CD8-positive, alpha-beta memory T cell (primary cell): ENCODE data around the gene DUS2. TPM values are rescaled to one million over a fixed set of nuclear protein-coding genes. Genes with fewer than 3 reads are reported as not detected.

Source experiments
- CTCF ChIA-PET: fragments of 350-600 bp; sonication (Branson Sonifier 250); formaldehyde crosslinking; loops from one replicate; lab custom pipeline; 2021; ENCODE audit warnings: antibody characterized with exemption; lab: Charles Lee
- POLR2A ChIA-PET: fragments of 350-600 bp; sonication (Branson Sonifier 250); formaldehyde crosslinking; loops from one replicate; lab custom pipeline; 2021; ENCODE audit warnings: antibody characterized with exemption; lab: Charles Lee
- DNase-seq, 5 donors: peaks; one replicate each; pipeline versions ENCODE4 v3.0.0 to v3.0.0-alpha.2; 2020 to 2022; ENCODE audit warnings: mixed read lengths in 1 of 5
- H3K27ac ChIP-seq: one replicate; pipeline ENCODE4 v1.7.0; 2013; ENCODE audit warnings: low read depth, mild to moderate bottlenecking, low read length, moderate library complexity
- H3K27me3 ChIP-seq: 2 replicates; pipeline ENCODE4 v1.7.0; 2013; ENCODE audit warnings: low read length, mild to moderate bottlenecking; ENCODE audit not compliant: insufficient read depth, poor library complexity, severe bottlenecking
- H3K36me3 ChIP-seq: 2 replicates; pipeline ENCODE4 v1.7.0; 2013; ENCODE audit warnings: mild to moderate bottlenecking, low read length, moderate library complexity; ENCODE audit not compliant: insufficient read depth
- H3K4me1 ChIP-seq: 2 replicates; pipeline ENCODE4 v1.7.0; 2013; ENCODE audit warnings: mild to moderate bottlenecking, low read length, moderate library complexity; ENCODE audit not compliant: insufficient read depth
- H3K4me3 ChIP-seq: 2 replicates; pipeline ENCODE4 v1.7.0; 2013; ENCODE audit warnings: mild to moderate bottlenecking, low read length
- H3K9me3 ChIP-seq: 2 replicates; pipeline ENCODE4 v1.7.0; 2013; ENCODE audit warnings: mild to moderate bottlenecking, low read length
- H3K27ac Mint-ChIP-seq, 8 donors: one replicate each; pipeline ENCODE4 v1.8.0; 2020 to 2021; ENCODE audit warnings: mixed read lengths in 8 of 8, mild to moderate bottlenecking in 6 of 8, inconsistent platforms in 3 of 8, moderate library complexity in 3 of 8
- H3K27me3 Mint-ChIP-seq, 2 donors: one replicate each; pipeline ENCODE4 v1.8.0; 2020 to 2021; ENCODE audit warnings: mixed read lengths in 2 of 2, mild to moderate bottlenecking in 1 of 2, moderate library complexity in 1 of 2
- H3K36me3 Mint-ChIP-seq, 3 donors: one replicate each; pipeline ENCODE4 v1.8.0; 2020 to 2021; ENCODE audit warnings: mixed read lengths in 3 of 3, inconsistent platforms in 1 of 3, mild to moderate bottlenecking in 1 of 3
- H3K4me1 Mint-ChIP-seq, 3 donors: one replicate each; pipeline ENCODE4 v1.8.0; 2020 to 2021; ENCODE audit warnings: mixed read lengths in 3 of 3, inconsistent platforms in 1 of 3, mild to moderate bottlenecking in 1 of 3
- H3K4me3 Mint-ChIP-seq, 7 donors: one replicate each; pipeline ENCODE4 v1.8.0; 2020 to 2021; ENCODE audit warnings: mixed read lengths in 7 of 7, mild to moderate bottlenecking in 6 of 7, moderate library complexity in 4 of 7, inconsistent platforms in 2 of 7
- H3K9me3 Mint-ChIP-seq, 5 donors: one replicate each; pipeline ENCODE4 v1.8.0; 2020 to 2022; ENCODE audit warnings: mixed read lengths in 5 of 5, mild to moderate bottlenecking in 3 of 5, moderate library complexity in 2 of 5, inconsistent platforms in 1 of 5
- polyA plus RNA-seq: library from polyadenylated mRNA; unstranded; fragments of 300-500 nt; fragmentation: Illumina TruSeq; gene quantifications from one replicate; pipeline ENCODE4 v1.2.3, GENCODE V29; 2021
- total RNA-seq, 2 experiments: library from RNA; stranded (reverse); gene quantifications; one replicate each; pipeline ENCODE4 v1.2.3, GENCODE V29; 2021

Gene DUS2
- total and polyA plus RNA-seq, 3 experiments from 2014 or later = 15.3 to 32.2 (median 31.3) TPM

DNA sequence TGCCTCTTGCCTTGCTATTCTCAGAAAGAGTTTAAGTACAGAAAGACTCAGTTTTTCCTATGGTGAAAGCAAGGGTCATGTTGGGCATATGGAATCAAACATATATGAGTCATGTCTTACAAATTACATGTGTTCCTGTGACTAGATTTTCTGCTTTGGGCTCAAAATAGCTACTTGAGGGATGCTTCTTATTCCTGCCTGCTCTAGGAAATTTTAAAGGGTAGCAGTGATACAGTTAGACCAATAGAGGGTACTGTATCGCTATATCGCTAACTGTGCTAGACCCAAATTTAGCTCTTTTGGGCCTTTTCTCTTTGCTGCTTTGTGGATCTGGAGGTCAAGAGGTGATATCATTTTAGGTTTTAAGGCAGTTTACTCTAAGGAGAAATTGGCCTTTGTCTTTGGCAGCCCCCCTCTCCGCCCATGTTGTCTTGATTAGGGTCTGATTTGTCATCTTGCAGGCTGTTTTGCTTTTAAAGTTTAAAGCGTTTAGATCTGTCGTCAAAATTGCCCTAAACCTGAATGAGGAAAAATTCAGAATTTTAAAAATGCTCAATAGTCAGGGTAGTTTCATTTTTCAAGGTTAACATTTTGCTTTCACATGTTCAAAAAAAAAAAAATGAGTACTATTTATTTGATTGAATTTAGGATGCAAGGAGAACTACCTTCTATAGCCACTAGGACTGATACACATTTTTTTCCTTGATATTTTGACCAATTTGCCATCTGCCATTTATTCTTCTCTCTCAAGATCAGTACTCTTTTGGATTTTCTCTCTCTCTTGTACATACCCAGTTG, 70.9 kb downstream of the DUS2 start:
- peak overlapping the region in 6 of 7 donors; percentile 29 to 63 (median 44) for H3K4me3 Mint-ChIP-seq
- H3K27ac Mint-ChIP-seq = peak overlapping the region; percentile 30 to 91 (median 82)
- Histone ChIP-seq H3K27me3 (no peaks in the 10 kb centered on the region), H3K36me3 (no peaks in the 10 kb centered on the region), H3K4me1 (peaks cover 88% of the 10 kb centered on the region), H3K4me3 (no peak overlapping the region), H3K27ac (no peak overlapping the region), H3K9me3 (no peaks in the 10 kb centered on the region)
- peaks cover 0 to 5% (median 4%) of the 10 kb centered on the region in 3 donors for H3K36me3 Mint-ChIP-seq
- no peaks in the 10 kb centered on the region for H3K9me3 Mint-ChIP-seq
- peaks cover 85 to 95% (median 93%) of the 10 kb centered on the region in 3 donors for H3K4me1 Mint-ChIP-seq
- CTCF ChIA-PET = interaction anchor here (0.7 to 4.7 kb wide), 18 partner anchors 9 to 135 kb away, joined by 3 to 22 read pairs (median 4); partner anchors contain the start of gene NFATC3
- H3K27me3 Mint-ChIP-seq = no peaks in the 10 kb centered on the region
- DNase-seq = peak in 2 of 5 donors; percentile 30 to 48
- POLR2A ChIA-PET = interaction anchor here (0.6 kb wide), 2 partner anchors 53 to 1489 kb away, joined by 3 to 4 read pairs; no protein-coding TSS in a partner anchor

DNA sequence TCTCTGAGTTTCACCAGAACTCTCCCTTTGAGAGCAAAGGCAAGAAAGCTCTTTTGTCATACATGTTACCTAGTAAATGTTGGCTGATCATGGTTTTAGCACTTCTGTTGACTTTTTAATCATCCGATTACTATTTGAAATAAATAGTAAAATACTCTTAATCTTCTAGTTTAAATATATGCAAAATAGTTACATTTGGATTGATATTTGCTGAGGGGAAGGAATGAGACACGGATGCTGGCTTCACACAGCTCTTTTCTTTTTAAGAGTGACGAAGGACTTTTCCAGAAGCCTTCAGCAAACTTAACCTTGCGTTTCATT, 71.5 kb downstream of the DUS2 start:
- Histone ChIP-seq H3K4me1 (peaks cover 83% of the 10 kb centered on the region), H3K36me3 (no peaks in the 10 kb centered on the region), H3K27me3 (no peaks in the 10 kb centered on the region), H3K9me3 (no peaks in the 10 kb centered on the region), H3K27ac (no peak overlapping the region), H3K4me3 (no peak overlapping the region)
- no peak for DNase-seq
- Mint-ChIP-seq H3K9me3 (no peaks in the 10 kb centered on the region), H3K4me1 (peaks cover 80 to 93% (median 93%) of the 10 kb centered on the region in 3 donors), H3K27me3 (no peaks in the 10 kb centered on the region), H3K36me3 (peaks cover 0 to 6% (median 4%) of the 10 kb centered on the region in 3 donors), H3K4me3 (peak overlapping the region in 5 of 7 donors; percentile 40 to 63 (median 47)), H3K27ac (peak overlapping the region; percentile 31 to 86 (median 70))
- ChIA-PET POLR2A (no interaction called here), CTCF (interaction anchor here (1.1 to 4.7 kb wide), 6 partner anchors 10 to 135 kb away, joined by 3 to 22 read pairs (median 11); partner anchors contain the start of gene NFATC3)

- Histone ChIP-seq H3K4me3 (no peak overlapping the region), H3K27ac (no peak overlapping the region), H3K36me3 (no peaks in the 10 kb centered on the region), H3K27me3 (no peaks in the 10 kb centered on the region), H3K4me1 (peaks cover 76% of the 10 kb centered on the region), H3K9me3 (no peaks in the 10 kb centered on the region)
- ChIA-PET CTCF (interaction anchor here (1.0 to 3.2 kb wide), 3 partner anchors 12 to 56 kb away, joined by 3 to 11 read pairs (median 5); partner anchors contain the start of gene NFATC3), POLR2A (interaction anchor here (1.3 kb wide), 1 partner anchor 11 kb away, joined by 3 read pairs; the partner anchor contains the start of gene NFATC3)
- Mint-ChIP-seq H3K36me3 (peaks cover 0 to 8% (median 4%) of the 10 kb centered on the region in 3 donors), H3K27me3 (no peaks in the 10 kb centered on the region), H3K4me1 (peaks cover 76 to 92% (median 90%) of the 10 kb centered on the region in 3 donors), H3K4me3 (peak overlapping the region in 3 of 7 donors; percentile 0 to 15 (median 0)), H3K9me3 (no peaks in the 10 kb centered on the region), H3K27ac (peak overlapping the region in 7 of 8 donors; percentile 5 to 92 (median 48))
- no peak for DNase-seq
Measured at GRCh38 chr16:68096491-68096890, 73.4 kb downstream of the DUS2 start.

DNA sequence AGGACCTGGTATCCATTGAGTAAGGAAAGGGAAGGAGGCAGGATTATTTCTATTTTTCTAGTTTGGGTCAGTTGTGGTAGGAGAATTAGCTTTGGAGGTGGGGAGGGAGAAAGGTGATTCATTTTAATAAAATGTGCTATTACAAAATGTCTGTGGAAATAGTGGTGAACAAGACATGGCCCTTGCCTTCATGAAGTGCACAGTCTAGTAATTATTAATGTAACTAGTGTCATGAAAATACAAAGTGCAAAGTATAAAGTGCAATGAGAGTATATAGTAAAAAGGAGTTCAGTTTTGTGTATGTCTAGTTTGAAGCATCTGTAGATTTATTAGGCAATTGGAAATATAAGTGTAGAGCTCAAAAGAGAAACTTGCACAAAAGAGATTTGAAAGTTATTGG, 74.0 kb downstream of the DUS2 start:
- Mint-ChIP-seq H3K27ac (peak overlapping the region; percentile 6 to 92 (median 57)), H3K4me3 (peak overlapping the region in 5 of 7 donors; percentile 0 to 39 (median 4)), H3K4me1 (peaks cover 74 to 92% (median 89%) of the 10 kb centered on the region in 3 donors), H3K27me3 (no peaks in the 10 kb centered on the region), H3K9me3 (no peaks in the 10 kb centered on the region), H3K36me3 (peaks cover 0 to 8% (median 5%) of the 10 kb centered on the region in 3 donors)
- H3K36me3 ChIP-seq = no peaks in the 10 kb centered on the region
- ChIA-PET CTCF (interaction anchor here (1.3 kb wide), 1 partner anchor 12 kb away, joined by 5 read pairs; the partner anchor contains the start of gene NFATC3), POLR2A (interaction anchor here (1.3 kb wide), 1 partner anchor 12 kb away, joined by 3 read pairs; the partner anchor contains the start of gene NFATC3)
- DNase-seq = no peak
- H3K9me3 ChIP-seq = no peaks in the 10 kb centered on the region
- H3K27ac ChIP-seq = no peak overlapping the region
- H3K4me3 ChIP-seq = no peak overlapping the region
- no peaks in the 10 kb centered on the region for H3K27me3 ChIP-seq
- peaks cover 75% of the 10 kb centered on the region for H3K4me1 ChIP-seq

GRCh38 chr16:68097895-68098294, 74.8 kb downstream of the DUS2 start:
- DNase-seq = no peak
- no peaks in the 10 kb centered on the region for H3K9me3 ChIP-seq
- peaks cover 76 to 95% (median 91%) of the 10 kb centered on the region in 3 donors for H3K4me1 Mint-ChIP-seq
- ChIA-PET CTCF (no interaction called here), POLR2A (no interaction called here)
- no peaks in the 10 kb centered on the region for H3K27me3 Mint-ChIP-seq
- H3K36me3 Mint-ChIP-seq = peaks cover 0 to 11% (median 8%) of the 10 kb centered on the region in 3 donors
- H3K36me3 ChIP-seq = no peaks in the 10 kb centered on the region
- H3K4me3 ChIP-seq = no peak overlapping the region
- peak overlapping the region in 3 of 7 donors; percentile 7 to 17 (median 15) for H3K4me3 Mint-ChIP-seq
- no peak overlapping the region for H3K27ac ChIP-seq
- H3K27ac Mint-ChIP-seq = peak overlapping the region in 1 of 8 donors; percentile 78
- peaks cover 73% of the 10 kb centered on the region for H3K4me1 ChIP-seq
- H3K9me3 Mint-ChIP-seq = no peaks in the 10 kb centered on the region
- H3K27me3 ChIP-seq = no peaks in the 10 kb centered on the region

DNA sequence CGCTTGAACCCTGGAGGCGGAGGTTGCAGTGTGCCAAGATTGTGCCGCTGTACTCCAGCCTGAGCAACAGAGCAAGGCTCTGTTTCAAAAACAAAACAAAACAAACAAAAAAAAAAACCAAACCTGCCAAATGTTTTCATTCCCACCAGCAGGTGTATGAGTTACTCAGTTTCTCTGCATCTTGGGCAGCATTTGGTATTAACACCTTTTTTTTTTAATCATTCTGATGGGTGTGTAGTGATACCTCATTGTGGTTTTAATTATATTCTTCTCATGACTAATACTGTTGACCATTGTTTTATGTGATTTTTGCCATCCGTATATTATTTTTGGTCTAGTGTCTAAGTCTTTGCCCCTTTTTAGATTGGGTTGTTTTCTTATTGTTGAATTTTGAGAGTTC, 77.4 kb downstream of the DUS2 start:
- H3K27me3 ChIP-seq = no peaks in the 10 kb centered on the region
- no peak overlapping the region for H3K27ac ChIP-seq
- H3K36me3 Mint-ChIP-seq = peaks cover 2 to 16% (median 13%) of the 10 kb centered on the region in 3 donors
- no peak for DNase-seq
- peak overlapping the region; percentile 59 to 88 (median 79) for H3K27ac Mint-ChIP-seq
- H3K27me3 Mint-ChIP-seq = no peaks in the 10 kb centered on the region
- CTCF ChIA-PET = no interaction called here
- peaks cover 65% of the 10 kb centered on the region for H3K4me1 ChIP-seq
- peaks cover 77 to 97% (median 93%) of the 10 kb centered on the region in 3 donors for H3K4me1 Mint-ChIP-seq
- POLR2A ChIA-PET = no interaction called here
- no peaks in the 10 kb centered on the region for H3K9me3 ChIP-seq
- no peak overlapping the region for H3K4me3 ChIP-seq
- peaks cover 2% of the 10 kb centered on the region for H3K36me3 ChIP-seq
- peaks cover 0 to 5% (median 0%) of the 10 kb centered on the region in 5 donors for H3K9me3 Mint-ChIP-seq
- H3K4me3 Mint-ChIP-seq = peak overlapping the region in 6 of 7 donors; percentile 46 to 73 (median 56)

- Mint-ChIP-seq H3K36me3 (peaks cover 19 to 25% (median 24%) of the 10 kb centered on the region in 3 donors), H3K4me3 (peak overlapping the region in 6 of 7 donors; percentile 16 to 67 (median 44)), H3K27ac (peak overlapping the region in 6 of 8 donors; percentile 7 to 85 (median 70)), H3K4me1 (peaks cover 80 to 94% (median 93%) of the 10 kb centered on the region in 3 donors), H3K9me3 (peaks cover 7 to 20% (median 16%) of the 10 kb centered on the region in 5 donors), H3K27me3 (no peaks in the 10 kb centered on the region)
- DNase-seq = no peak
- POLR2A ChIA-PET = no interaction called here
- Histone ChIP-seq H3K4me3 (no peak overlapping the region), H3K9me3 (no peaks in the 10 kb centered on the region), H3K27ac (no peak overlapping the region), H3K36me3 (peaks cover 4% of the 10 kb centered on the region), H3K27me3 (no peaks in the 10 kb centered on the region), H3K4me1 (peaks cover 38% of the 10 kb centered on the region)
- CTCF ChIA-PET = no interaction called here
Measured at GRCh38 chr16:68105611-68106010, 82.5 kb downstream of the DUS2 start.
